Measurements from ENCODE around the gene MYO1D. TPM values are rescaled to one million over a fixed set of nuclear protein-coding genes. Genes with fewer than 3 reads are reported as not detected.

Gene MYO1D
- total and polyA plus RNA-seq, 11 donors, result 3.3 to 15.5 (median 8.9) TPM

- no peak for DNase-seq
- Histone ChIP-seq H3K27me3 (no peaks in the 10 kb centered on the region), H3K9me3 (peaks cover 0 to 12% (median 0%) of the 10 kb centered on the region in 12 donors), H3K4me3 (no peak overlapping the region), H3K27ac (no peak overlapping the region), H3K4me1 (no peaks in the 10 kb centered on the region), H3K36me3 (no peaks in the 10 kb centered on the region)
- WGBS, 4 donors, result 86 to 92% (median 91%) methylated on average over 7 of the region's 7 CpGs
- intact Hi-C loops (cut with DNase I), result loop anchor here in 1 of 10 donors (10.0 kb wide), 1 partner anchor 65 kb away; no protein-coding TSS in a partner anchor
- TF ChIP-seq CTCF (IDR thresholded peaks at IDR 0.05), result no peak
- ATAC-seq, result no peak
Observed at GRCh38 chr17:32689348-32689747, 187.6 kb downstream of the MYO1D start.

- no peaks in the 10 kb centered on the region for H3K36me3 ChIP-seq
- intact Hi-C loops (cut with DNase I), result loop anchor here in 1 of 10 donors (10.0 kb wide), 1 partner anchor 63 kb away; no protein-coding TSS in a partner anchor
- no peaks in the 10 kb centered on the region for H3K27me3 ChIP-seq
- H3K4me3 ChIP-seq, result no peak overlapping the region
- WGBS, 4 donors, result 83 to 92% (median 87%) methylated on average over 4 of the region's 4 CpGs
- ATAC-seq (no peak), DNase-seq (no peak)
- no peaks in the 10 kb centered on the region for H3K4me1 ChIP-seq
- H3K27ac ChIP-seq, result no peak overlapping the region
- peaks cover 0 to 12% (median 0%) of the 10 kb centered on the region in 12 donors for H3K9me3 ChIP-seq
- TF ChIP-seq CTCF (IDR thresholded peaks at IDR 0.05) (no peak), POLR2A (IDR thresholded peaks at IDR 0.05) (no peak)
Observed at GRCh38 chr17:32688221-32688620, 188.7 kb downstream of the MYO1D start.

- H3K27ac ChIP-seq, result no peak overlapping the region
- ATAC-seq (no peak), DNase-seq (no peak)
- H3K4me3 ChIP-seq, result no peak overlapping the region
- no peaks in the 10 kb centered on the region for H3K36me3 ChIP-seq
- H3K27me3 ChIP-seq, result no peaks in the 10 kb centered on the region
- H3K4me1 ChIP-seq, result no peaks in the 10 kb centered on the region
- WGBS, 4 donors, result 88 to 96% (median 95%) methylated on average over 10 to 16 of the region's 16 CpGs
- intact Hi-C loops (cut with DNase I), result loop anchor here in 1 of 10 donors (10.0 kb wide), 1 partner anchor 60 kb away; no protein-coding TSS in a partner anchor
- peaks cover 0 to 12% (median 0%) of the 10 kb centered on the region in 12 donors for H3K9me3 ChIP-seq
- TF ChIP-seq POLR2A (IDR thresholded peaks at IDR 0.05) (no peak), CTCF (IDR thresholded peaks at IDR 0.05) (no peak)
Observed at GRCh38 chr17:32684087-32684958, 192.6 kb downstream of the MYO1D start.

GRCh38 chr17:32673964-32674363, 203.0 kb downstream of the MYO1D start:
- Histone ChIP-seq H3K36me3 (no peaks in the 10 kb centered on the region), H3K9me3 (peaks cover 0 to 8% (median 0%) of the 10 kb centered on the region in 12 donors), H3K27me3 (no peaks in the 10 kb centered on the region), H3K4me3 (no peak overlapping the region), H3K27ac (no peak overlapping the region), H3K4me1 (peaks cover 0 to 16% (median 0%) of the 10 kb centered on the region in 12 donors)
- intact Hi-C loops (cut with DNase I), result no loop called here
- DNase-seq, result no peak
- no peak for TF ChIP-seq POLR2A (IDR thresholded peaks at IDR 0.05)
- TF ChIP-seq CTCF (IDR thresholded peaks at IDR 0.05), result no peak
- 73 to 80% (median 74%) methylated on average over 3 of the region's 3 CpGs for WGBS, 4 donors
- ATAC-seq, result no peak
